ENCODE data around the gene HS6ST2. TPM values are rescaled to one million over a fixed set of nuclear protein-coding genes. Genes with fewer than 3 reads are reported as not detected.

HS6ST2 gene
- total and polyA plus RNA-seq, 2 experiments from 2014 or later, result not detected

DNA sequence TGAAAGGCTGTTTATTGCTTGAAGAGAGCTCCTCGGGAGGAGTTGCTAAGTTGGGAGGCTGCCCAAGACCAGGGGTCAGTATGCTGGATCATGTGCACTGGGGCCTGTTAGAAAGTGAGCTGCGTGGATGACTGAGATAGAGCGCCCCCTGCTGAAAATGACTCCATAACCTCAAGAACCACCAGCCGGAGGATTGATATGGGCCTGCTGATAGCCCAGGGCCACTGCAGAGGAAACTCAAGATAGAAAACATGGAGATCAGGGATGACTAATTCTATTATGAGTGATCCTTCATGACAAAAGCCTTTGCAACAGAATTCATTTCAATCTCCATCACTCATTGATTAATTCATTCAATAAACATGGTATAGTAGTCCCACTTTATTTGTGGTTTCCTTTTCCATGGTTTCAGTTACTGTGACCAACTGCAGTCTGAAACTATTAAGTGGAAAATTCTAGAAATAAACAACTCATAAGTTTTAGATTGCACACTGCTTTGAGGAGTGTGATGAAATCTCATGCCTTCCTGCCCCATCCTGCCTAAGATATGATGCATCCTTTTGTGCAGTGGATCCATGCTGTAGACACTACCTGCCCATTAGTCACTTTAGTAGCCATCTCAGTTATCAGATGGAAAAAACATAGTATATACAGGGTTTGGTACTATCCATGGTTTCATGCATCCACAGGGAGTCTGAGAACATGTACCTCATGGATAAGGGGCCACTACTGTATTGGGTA lies 342.9 kb downstream of the HS6ST2 start:
- H3F3A ChIP-seq (ENCODE audit: insufficient read depth), result no peaks in the 10 kb centered on the region
- no peaks in the 10 kb centered on the region for H3K27me3 ChIP-seq (replicated peaks; ENCODE audit: insufficient read depth)
- no peak overlapping the region for H3K9ac ChIP-seq
- no peaks in the 10 kb centered on the region for H3K79me2 ChIP-seq (ENCODE audit: insufficient read depth)
- no peaks in the 10 kb centered on the region for H3K9me3 ChIP-seq (ENCODE audit: low read depth)
- in situ Hi-C loops (cut with MboI), result loop anchor here (25.0 kb wide), 1 partner anchor 778 kb away; no protein-coding TSS in a partner anchor
- H3K9me2 ChIP-seq (ENCODE audit: insufficient read depth), result no peaks in the 10 kb centered on the region
- no peaks in the 10 kb centered on the region for H4K20me1 ChIP-seq (ENCODE audit: insufficient read depth)
- H3K4me1 ChIP-seq (ENCODE audit: insufficient read depth), result no peaks in the 10 kb centered on the region
- H3K27ac ChIP-seq, result no peak overlapping the region
- no peak overlapping the region for H3K4me3 ChIP-seq
- H3K4me2 ChIP-seq (ENCODE audit: unreplicated experiment), result no peak overlapping the region
- H3K36me3 ChIP-seq (ENCODE audit: low read depth), result no peaks in the 10 kb centered on the region
- TF ChIP-seq EZH2phosphoT487 (IDR thresholded peaks at IDR 0.05; ENCODE audit: insufficient read depth, low read depth) (no peak), EZH2 (IDR thresholded peaks at IDR 0.05; ENCODE audit: insufficient read depth, poor library complexity, severe bottlenecking) (no peak)
- WGBS, 2 experiments (ENCODE audit: low coverage in 1 of 2, low lambda C conversion rate in 2 of 2, missing lambda C conversion rate in 2 of 2), result 48 to 55% methylated on average over 4 of the region's 4 CpGs
- DNase-seq, result peak; percentile 45
- no peak overlapping the region for H2AFZ ChIP-seq

DNA sequence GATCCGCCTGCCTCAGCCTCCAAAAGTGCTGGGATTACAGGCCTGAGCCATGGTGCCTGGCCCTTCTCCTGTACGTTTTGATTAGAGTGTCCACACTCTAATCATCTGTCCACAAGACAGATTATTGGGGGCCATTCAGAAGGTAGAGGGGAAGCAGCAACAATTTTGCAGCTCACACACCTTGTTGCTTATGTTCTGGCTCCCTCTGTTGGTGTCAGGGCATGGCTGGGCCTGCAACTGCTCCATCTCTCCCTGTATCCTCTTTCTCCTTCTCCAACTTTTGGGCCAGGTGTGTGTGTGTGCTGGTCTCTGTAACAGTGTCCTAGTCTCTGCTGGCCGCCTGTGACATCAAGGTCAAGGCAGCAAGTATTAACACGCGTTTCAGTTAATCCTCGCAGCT lies 344.1 kb downstream of the HS6ST2 start:
- in situ Hi-C loops (cut with MboI), result loop anchor here (25.0 kb wide), 1 partner anchor 777 kb away; no protein-coding TSS in a partner anchor
- DNase-seq, result peak; percentile 16
- H3K9ac ChIP-seq, result no peak overlapping the region
- H3K79me2 ChIP-seq (ENCODE audit: insufficient read depth), result no peaks in the 10 kb centered on the region
- no peaks in the 10 kb centered on the region for H3K36me3 ChIP-seq (ENCODE audit: low read depth)
- no peak overlapping the region for H2AFZ ChIP-seq
- no peaks in the 10 kb centered on the region for H3F3A ChIP-seq (ENCODE audit: insufficient read depth)
- H3K27me3 ChIP-seq (replicated peaks; ENCODE audit: insufficient read depth), result no peaks in the 10 kb centered on the region
- H3K4me2 ChIP-seq (ENCODE audit: unreplicated experiment), result no peak overlapping the region
- TF ChIP-seq EZH2phosphoT487 (IDR thresholded peaks at IDR 0.05; ENCODE audit: insufficient read depth, low read depth) (no peak), EZH2 (IDR thresholded peaks at IDR 0.05; ENCODE audit: insufficient read depth, poor library complexity, severe bottlenecking) (no peak)
- H3K4me1 ChIP-seq (ENCODE audit: insufficient read depth), result no peaks in the 10 kb centered on the region
- no peak overlapping the region for H3K27ac ChIP-seq
- no peak overlapping the region for H3K4me3 ChIP-seq
- H4K20me1 ChIP-seq (ENCODE audit: insufficient read depth), result no peaks in the 10 kb centered on the region
- 81 to 85% methylated on average over 5 to 6 of the region's 6 CpGs for WGBS, 2 experiments (ENCODE audit: low coverage in 1 of 2, low lambda C conversion rate in 2 of 2, missing lambda C conversion rate in 2 of 2)
- H3K9me3 ChIP-seq (ENCODE audit: low read depth), result no peaks in the 10 kb centered on the region
- no peaks in the 10 kb centered on the region for H3K9me2 ChIP-seq (ENCODE audit: insufficient read depth)

DNA sequence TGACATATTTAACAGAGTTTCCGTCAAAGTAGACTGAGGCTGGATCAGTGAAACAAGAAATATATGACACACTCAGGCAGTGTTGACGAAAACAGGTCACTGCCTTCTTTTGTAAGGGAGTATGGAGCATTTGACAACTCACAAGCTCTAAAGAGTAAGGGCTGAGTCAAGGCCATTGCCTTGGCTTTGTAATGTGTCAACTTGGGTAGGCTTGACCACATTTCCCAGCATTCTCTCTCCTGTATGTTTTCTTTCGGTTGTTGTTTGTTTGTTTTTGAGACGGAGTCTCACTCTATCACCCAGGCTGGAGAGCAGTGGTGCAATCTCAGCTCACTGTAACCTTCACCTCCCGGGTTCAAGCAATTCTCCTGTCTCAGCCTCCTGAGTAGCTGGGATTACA lies 344.6 kb downstream of the HS6ST2 start:
- Histone ChIP-seq H3K4me2 (ENCODE audit: unreplicated experiment) (no peak overlapping the region), H3K9me3 (ENCODE audit: low read depth) (no peaks in the 10 kb centered on the region), H3K9ac (no peak overlapping the region), H3K4me1 (ENCODE audit: insufficient read depth) (no peaks in the 10 kb centered on the region), H3K9me2 (ENCODE audit: insufficient read depth) (no peaks in the 10 kb centered on the region), H3K27ac (no peak overlapping the region), H2AFZ (no peak overlapping the region), H3K36me3 (ENCODE audit: low read depth) (no peaks in the 10 kb centered on the region), H3K27me3 (replicated peaks; ENCODE audit: insufficient read depth) (no peaks in the 10 kb centered on the region), H3K4me3 (no peak overlapping the region), H4K20me1 (ENCODE audit: insufficient read depth) (no peaks in the 10 kb centered on the region), H3F3A (ENCODE audit: insufficient read depth) (no peaks in the 10 kb centered on the region), H3K79me2 (ENCODE audit: insufficient read depth) (no peaks in the 10 kb centered on the region)
- DNase-seq, result no peak
- TF ChIP-seq EZH2phosphoT487 (IDR thresholded peaks at IDR 0.05; ENCODE audit: insufficient read depth, low read depth), result no peak
- no peak for TF ChIP-seq EZH2 (IDR thresholded peaks at IDR 0.05; ENCODE audit: insufficient read depth, poor library complexity, severe bottlenecking)
- in situ Hi-C loops (cut with MboI), result loop anchor here (25.0 kb wide), 1 partner anchor 776 kb away; no protein-coding TSS in a partner anchor
- 88 to 97% methylated on average over 4 to 5 of the region's 5 CpGs for WGBS, 2 experiments (ENCODE audit: low coverage in 1 of 2, low lambda C conversion rate in 2 of 2, missing lambda C conversion rate in 2 of 2)

DNA sequence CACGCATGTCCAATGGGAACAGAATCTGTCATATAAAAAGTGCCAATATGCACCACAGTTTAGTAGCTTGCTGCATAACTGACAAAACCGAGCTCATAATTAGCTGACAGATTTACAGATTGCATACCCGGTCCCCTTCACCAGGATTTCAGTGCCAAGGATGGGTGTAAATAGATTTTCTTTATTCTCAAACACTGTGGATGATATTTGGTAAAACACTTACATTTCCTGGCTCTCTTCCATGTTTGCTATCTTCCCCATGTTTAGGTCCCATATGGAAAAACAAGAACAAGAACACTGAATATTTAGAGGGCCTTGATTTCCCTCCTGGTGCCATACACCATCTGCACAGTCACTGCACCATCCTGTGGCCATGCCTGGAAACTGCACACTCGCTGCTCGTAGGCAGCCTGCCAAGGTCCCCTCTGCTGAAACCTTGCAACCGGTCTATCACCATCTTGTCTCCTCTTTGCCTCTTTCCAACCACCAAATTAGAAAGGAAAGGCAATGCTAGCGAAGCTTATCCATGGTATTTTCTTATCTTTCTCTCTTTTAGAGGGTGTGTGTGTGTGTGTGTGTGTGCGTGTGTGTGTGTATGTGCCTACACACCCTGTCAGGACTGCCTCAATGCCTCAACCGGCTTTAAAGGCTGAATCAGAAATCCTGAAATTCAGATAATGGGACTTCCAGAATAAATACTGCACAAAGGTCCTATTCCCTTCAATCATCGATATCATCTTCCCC lies 345.4 kb downstream of the HS6ST2 start:
- Histone ChIP-seq H3K9ac (no peak overlapping the region), H3K9me2 (ENCODE audit: insufficient read depth) (no peaks in the 10 kb centered on the region), H3F3A (ENCODE audit: insufficient read depth) (no peaks in the 10 kb centered on the region), H3K79me2 (ENCODE audit: insufficient read depth) (no peaks in the 10 kb centered on the region), H3K9me3 (ENCODE audit: low read depth) (no peaks in the 10 kb centered on the region), H3K27ac (no peak overlapping the region), H3K4me3 (no peak overlapping the region), H3K4me2 (ENCODE audit: unreplicated experiment) (no peak overlapping the region), H2AFZ (no peak overlapping the region), H3K27me3 (replicated peaks; ENCODE audit: insufficient read depth) (no peaks in the 10 kb centered on the region), H3K36me3 (ENCODE audit: low read depth) (no peaks in the 10 kb centered on the region), H4K20me1 (ENCODE audit: insufficient read depth) (no peaks in the 10 kb centered on the region), H3K4me1 (ENCODE audit: insufficient read depth) (no peaks in the 10 kb centered on the region)
- WGBS, 2 experiments (ENCODE audit: low coverage in 1 of 2, low lambda C conversion rate in 2 of 2, missing lambda C conversion rate in 2 of 2), result 84 to 85% methylated on average over 9 to 10 of the region's 10 CpGs
- TF ChIP-seq EZH2 (IDR thresholded peaks at IDR 0.05; ENCODE audit: insufficient read depth, poor library complexity, severe bottlenecking) (no peak), EZH2phosphoT487 (IDR thresholded peaks at IDR 0.05; ENCODE audit: insufficient read depth, low read depth) (no peak)
- in situ Hi-C loops (cut with MboI), result loop anchor here (25.0 kb wide), 1 partner anchor 776 kb away; no protein-coding TSS in a partner anchor
- peak; percentile 55 for DNase-seq
